ENCODE results near the gene EFCAB6.
A peak's percentile ranks its signal among the peaks of the same experiment; 100 is the strongest.

The EFCAB6 gene

GRCh38 chr22:43848366-43849171, 36.5 kb upstream of the EFCAB6 start:
- DNase-seq (ENCODE audit: low spot score) = peak; percentile 69

GRCh38 chr22:43847376-43848289, 35.5 kb upstream of the EFCAB6 start:
- no peak for DNase-seq (ENCODE audit: low spot score)

- DNase-seq (ENCODE audit: low spot score) = no peak
Measured at GRCh38 chr22:43846966-43847365, 34.9 kb upstream of the EFCAB6 start.

- no peak for DNase-seq (ENCODE audit: low spot score)
Measured at GRCh38 chr22:43845981-43846380, 33.9 kb upstream of the EFCAB6 start.

- DNase-seq (ENCODE audit: low spot score) = no peak
Measured at GRCh38 chr22:43844560-43845545, 32.7 kb upstream of the EFCAB6 start.

GRCh38 chr22:43843783-43844530, 31.9 kb upstream of the EFCAB6 start:
- no peak for DNase-seq (ENCODE audit: low spot score)

- DNase-seq (ENCODE audit: low spot score) = no peak
Measured at GRCh38 chr22:43841742-43842141, 29.6 kb upstream of the EFCAB6 start.

GRCh38 chr22:43840851-43841250, 28.7 kb upstream of the EFCAB6 start:
- DNase-seq (ENCODE audit: low spot score) = no peak

- no peak for DNase-seq (ENCODE audit: low spot score)
Measured at GRCh38 chr22:43840431-43840830, 28.3 kb upstream of the EFCAB6 start.

- DNase-seq (ENCODE audit: low spot score) = no peak
Measured at GRCh38 chr22:43839781-43840180, 27.7 kb upstream of the EFCAB6 start.

- DNase-seq (ENCODE audit: low spot score) = no peak
Measured at GRCh38 chr22:43838571-43839307, 26.6 kb upstream of the EFCAB6 start.

- no peak for DNase-seq (ENCODE audit: low spot score)
Measured at GRCh38 chr22:43838161-43838560, 26.1 kb upstream of the EFCAB6 start.

- no peak for DNase-seq (ENCODE audit: low spot score)
Measured at GRCh38 chr22:43837666-43838065, 25.6 kb upstream of the EFCAB6 start.

- DNase-seq (ENCODE audit: low spot score) = no peak
Measured at GRCh38 chr22:43835736-43836135, 23.6 kb upstream of the EFCAB6 start.

GRCh38 chr22:43835166-43835565, 23.1 kb upstream of the EFCAB6 start:
- DNase-seq (ENCODE audit: low spot score) = no peak

GRCh38 chr22:43833286-43834240, 21.5 kb upstream of the EFCAB6 start:
- no peak for DNase-seq (ENCODE audit: low spot score)

GRCh38 chr22:43832393-43833265, 20.5 kb upstream of the EFCAB6 start:
- DNase-seq (ENCODE audit: low spot score) = no peak

All from AG20443 (cell line).